Measurements from ENCODE around the gene XRCC5.

DNA sequence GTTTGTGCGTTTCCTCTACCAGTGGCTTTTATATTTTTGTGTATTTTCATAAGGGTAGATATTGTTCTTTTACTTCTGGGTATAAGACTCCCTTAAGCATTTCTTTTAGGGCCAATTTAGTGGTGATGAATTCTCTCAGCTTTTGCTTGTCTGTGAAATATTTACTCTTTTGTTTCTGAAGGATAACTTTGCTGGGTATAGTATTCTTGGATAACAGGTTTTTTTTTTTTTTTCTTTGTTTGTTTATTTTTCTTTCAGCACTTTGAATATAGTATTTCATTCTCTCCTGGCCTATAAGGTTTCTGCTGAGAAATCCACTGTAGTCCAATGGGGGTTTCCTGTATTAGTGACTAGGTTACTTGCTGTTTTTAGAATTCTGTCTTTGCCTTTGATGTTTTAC, 122.7 kb downstream of the XRCC5 start:
- TF ChIP-seq, protein P1, sequence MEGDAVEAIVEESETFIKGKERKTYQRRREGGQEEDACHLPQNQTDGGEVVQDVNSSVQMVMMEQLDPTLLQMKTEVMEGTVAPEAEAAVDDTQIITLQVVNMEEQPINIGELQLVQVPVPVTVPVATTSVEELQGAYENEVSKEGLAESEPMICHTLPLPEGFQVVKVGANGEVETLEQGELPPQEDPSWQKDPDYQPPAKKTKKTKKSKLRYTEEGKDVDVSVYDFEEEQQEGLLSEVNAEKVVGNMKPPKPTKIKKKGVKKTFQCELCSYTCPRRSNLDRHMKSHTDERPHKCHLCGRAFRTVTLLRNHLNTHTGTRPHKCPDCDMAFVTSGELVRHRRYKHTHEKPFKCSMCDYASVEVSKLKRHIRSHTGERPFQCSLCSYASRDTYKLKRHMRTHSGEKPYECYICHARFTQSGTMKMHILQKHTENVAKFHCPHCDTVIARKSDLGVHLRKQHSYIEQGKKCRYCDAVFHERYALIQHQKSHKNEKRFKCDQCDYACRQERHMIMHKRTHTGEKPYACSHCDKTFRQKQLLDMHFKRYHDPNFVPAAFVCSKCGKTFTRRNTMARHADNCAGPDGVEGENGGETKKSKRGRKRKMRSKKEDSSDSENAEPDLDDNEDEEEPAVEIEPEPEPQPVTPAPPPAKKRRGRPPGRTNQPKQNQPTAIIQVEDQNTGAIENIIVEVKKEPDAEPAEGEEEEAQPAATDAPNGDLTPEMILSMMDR (conservative IDR thresholded peaks at IDR 0.05; ENCODE audit: low read depth, low read length), result no peak
- TF ChIP-seq EZH2 (IDR thresholded peaks at IDR 0.05; ENCODE audit: borderline replicate concordance, low read depth, low read length, poor library complexity, severe bottlenecking), result no peak
